GM12864 (cell line): ENCODE data around the gene LIPC.

Experiments
- DNase-seq: peaks from one replicate; pipeline ENCODE4 v3.0.0-alpha.2; 2011; ENCODE audit warnings: low read depth
- H3K4me3 ChIP-seq: 2 replicates; pipeline ENCODE4 v1.5.1; 2011; ENCODE audit warnings: mild to moderate bottlenecking, low read depth, low read length, control low read depth
- TF ChIP-seq, protein P1 (sequence below): IDR thresholded peaks from 2 replicates; pipeline ENCODE4 v1.5.1; 2011; ENCODE audit warnings: low read depth, mild to moderate bottlenecking, moderate library complexity, low read length, control low read depth, inconsistent platforms; ENCODE audit errors: missing control alignments

The LIPC gene

GRCh38 chr15:58549013-58549784 lies 117.4 kb downstream of the LIPC start:
- H3K4me3 ChIP-seq = no peak overlapping the region
- DNase-seq = no peak
- TF ChIP-seq, protein P1, sequence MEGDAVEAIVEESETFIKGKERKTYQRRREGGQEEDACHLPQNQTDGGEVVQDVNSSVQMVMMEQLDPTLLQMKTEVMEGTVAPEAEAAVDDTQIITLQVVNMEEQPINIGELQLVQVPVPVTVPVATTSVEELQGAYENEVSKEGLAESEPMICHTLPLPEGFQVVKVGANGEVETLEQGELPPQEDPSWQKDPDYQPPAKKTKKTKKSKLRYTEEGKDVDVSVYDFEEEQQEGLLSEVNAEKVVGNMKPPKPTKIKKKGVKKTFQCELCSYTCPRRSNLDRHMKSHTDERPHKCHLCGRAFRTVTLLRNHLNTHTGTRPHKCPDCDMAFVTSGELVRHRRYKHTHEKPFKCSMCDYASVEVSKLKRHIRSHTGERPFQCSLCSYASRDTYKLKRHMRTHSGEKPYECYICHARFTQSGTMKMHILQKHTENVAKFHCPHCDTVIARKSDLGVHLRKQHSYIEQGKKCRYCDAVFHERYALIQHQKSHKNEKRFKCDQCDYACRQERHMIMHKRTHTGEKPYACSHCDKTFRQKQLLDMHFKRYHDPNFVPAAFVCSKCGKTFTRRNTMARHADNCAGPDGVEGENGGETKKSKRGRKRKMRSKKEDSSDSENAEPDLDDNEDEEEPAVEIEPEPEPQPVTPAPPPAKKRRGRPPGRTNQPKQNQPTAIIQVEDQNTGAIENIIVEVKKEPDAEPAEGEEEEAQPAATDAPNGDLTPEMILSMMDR = no peak

DNA sequence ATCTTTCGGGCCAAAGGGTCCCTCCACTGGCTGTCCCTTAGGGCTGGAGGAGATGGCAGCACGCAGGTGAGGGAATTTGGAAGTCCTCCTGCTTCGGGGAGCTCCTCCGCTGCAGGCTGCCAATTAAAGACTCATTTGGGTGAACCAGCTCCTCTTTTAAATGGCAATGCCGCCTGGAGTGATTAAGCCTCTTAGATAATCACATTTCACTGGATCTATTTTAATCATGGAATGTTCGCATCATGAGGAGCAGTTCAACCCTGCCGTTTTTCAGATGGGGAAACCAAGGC lies 117.9 kb downstream of the LIPC start:
- TF ChIP-seq, protein P1 = no peak
- no peak overlapping the region for H3K4me3 ChIP-seq
- no peak for DNase-seq

DNA sequence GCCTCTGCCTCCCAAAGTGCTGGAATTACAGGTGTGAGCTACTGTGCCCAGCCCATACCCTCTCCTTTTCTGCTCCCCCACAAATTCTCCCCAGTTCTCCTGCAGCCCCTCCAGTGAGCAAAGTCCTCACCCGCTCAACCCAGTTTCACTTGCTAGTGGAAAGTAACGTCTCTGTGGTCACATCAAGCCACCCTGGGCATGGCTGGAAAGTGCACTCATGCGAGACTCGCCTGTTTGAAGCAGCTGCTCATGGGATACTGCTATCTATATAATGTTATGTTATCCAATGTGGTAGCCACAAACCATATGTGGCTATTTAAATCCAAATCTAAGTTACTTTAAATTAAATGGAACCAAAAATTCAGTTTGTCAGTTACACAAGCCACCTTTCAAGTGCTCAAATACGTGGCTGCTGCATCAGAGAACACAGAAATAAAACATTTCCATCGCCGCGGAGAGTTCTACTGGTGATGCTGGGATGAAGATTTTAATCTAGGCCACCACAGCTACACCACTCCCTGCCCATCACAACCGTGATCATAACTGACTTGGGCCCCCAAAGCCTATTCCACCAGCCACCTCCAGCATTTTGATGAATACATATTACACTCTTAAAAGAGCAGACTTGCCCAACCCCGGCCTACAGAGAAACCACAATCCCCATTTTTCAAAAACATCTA lies 119.4 kb downstream of the LIPC start:
- DNase-seq = no peak
- TF ChIP-seq, protein P1 = no peak
- H3K4me3 ChIP-seq = no peak overlapping the region

GRCh38 chr15:58551764-58552504 lies 120.1 kb downstream of the LIPC start:
- TF ChIP-seq, protein P1 = no peak
- no peak overlapping the region for H3K4me3 ChIP-seq
- no peak for DNase-seq

DNA sequence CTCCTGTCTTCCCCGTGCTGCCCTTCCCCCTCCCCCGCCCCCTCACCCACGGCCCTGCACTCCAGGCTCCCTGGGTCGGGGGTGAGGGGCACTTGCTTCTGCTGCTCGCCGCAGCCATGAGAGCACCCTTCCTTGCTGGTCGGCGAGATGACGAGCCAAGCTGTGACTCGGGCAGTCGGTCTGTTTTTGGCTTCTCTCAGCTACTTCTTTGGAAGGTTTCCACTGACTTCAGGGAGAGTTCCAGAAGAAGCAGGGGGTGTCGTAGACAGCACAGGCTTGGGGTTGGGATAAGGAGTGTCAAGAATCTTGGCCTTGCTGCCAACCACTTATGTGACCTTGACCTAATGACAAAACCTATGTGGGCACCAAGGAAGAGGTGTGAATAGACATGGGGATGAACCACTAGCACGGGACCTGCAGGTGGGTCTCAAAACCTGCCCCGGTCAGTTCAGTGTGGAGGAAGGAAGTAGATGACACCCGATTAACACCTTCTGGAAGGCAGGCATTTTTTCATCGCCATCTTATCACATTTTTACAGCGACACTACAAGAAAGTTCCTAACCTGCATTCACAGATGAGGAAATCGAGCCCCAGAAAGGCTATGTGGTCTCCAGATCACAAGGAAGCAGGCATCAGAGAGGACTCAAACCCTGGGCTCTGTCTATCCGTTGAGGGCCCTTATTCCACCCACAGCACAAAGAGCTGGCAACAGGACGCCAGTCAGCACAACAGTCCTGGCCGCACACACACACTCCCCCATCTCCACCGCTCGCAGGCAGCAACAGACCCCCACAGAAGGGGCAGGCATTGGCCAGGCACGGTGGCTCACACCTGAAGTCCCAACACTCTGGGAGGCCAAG lies 120.9 kb downstream of the LIPC start:
- TF ChIP-seq, protein P1 = no peak

GRCh38 chr15:58553365-58553918 lies 121.7 kb downstream of the LIPC start:
- TF ChIP-seq, protein P1 = no peak
- no peak for DNase-seq
- no peak overlapping the region for H3K4me3 ChIP-seq

More for the DNA sequence above, 120.9 kb downstream of the LIPC start:
- H3K4me3 ChIP-seq = no peak overlapping the region
- DNase-seq = no peak
